Gastrocnemius medialis (tissue), 4 donors: ENCODE measurements around the gene KLK4.

Source experiments
- CTCF ChIP-seq, 5 experiments: fragments of 450-650 bp in 3 of 5; fragments of 200-600 bp in 2 of 5; sonication (generic) in 2 of 5; IDR thresholded peaks in 4 of 5; conservative IDR thresholded peaks in 1 of 5; 1 replicate in 4 of 5; 2 replicates in 1 of 5; pipeline ENCODE4 v1.5.1; 2016 to 2019; ENCODE audit warnings: antibody characterized with exemption in 5 of 5, mild to moderate bottlenecking in 3 of 5, moderate library complexity in 3 of 5
- POLR2A ChIP-seq, 2 donors: fragments of 450-650 bp; IDR thresholded peaks; one replicate each; pipeline ENCODE4 v1.6.1; 2017; ENCODE audit warnings: antibody characterized with exemption in 2 of 2, mild to moderate bottlenecking in 2 of 2, moderate library complexity in 2 of 2

GRCh38 chr19:50921426-50922316 is 10.5 kb upstream of the KLK4 start:
- TF ChIP-seq CTCF (IDR thresholded peaks at IDR 0.05 in 4 of 5, conservative IDR thresholded peaks at IDR 0.05 in 1 of 5) = no peak
- TF ChIP-seq POLR2A (IDR thresholded peaks at IDR 0.05) = no peak
